ENCODE measurements around the gene IDI2.

- no peak for TF ChIP-seq SPI1 (IDR thresholded peaks at IDR 0.05; ENCODE audit: borderline replicate concordance, low read depth)
- no peak for TF ChIP-seq CTCF (IDR thresholded peaks at IDR 0.05; ENCODE audit: insufficient read depth, low read length)
- no peak for TF ChIP-seq POLR2AphosphoS5 (IDR thresholded peaks at IDR 0.05; ENCODE audit: low read depth)
Measured at GRCh38 chr10:1006573-1006972, 19.1 kb downstream of the IDI2 start.
